K562 (cell line): ENCODE measurements around the gene MYCBPAP.

Experiments used
- SP2 ChIP-seq: IDR thresholded peaks from 2 replicates; pipeline ENCODE4 v1.6.1; 2011; ENCODE audit warnings: mild to moderate bottlenecking, low read depth, low read length, moderate library complexity; ENCODE audit not compliant: poor library complexity, severe bottlenecking; ENCODE audit errors: extremely low read depth
- TF ChIP-seq, protein P1 (sequence below): sonication (generic); formaldehyde crosslinking; IDR thresholded peaks from 2 replicates; pipeline ENCODE4 v1.8.1; 2023; ENCODE audit warnings: mild to moderate bottlenecking, missing genetic modification reagents
- TF ChIP-seq, protein P2 (sequence below): sonication (generic); formaldehyde crosslinking; IDR thresholded peaks from 2 replicates; pipeline ENCODE4 v1.9.0; 2022; ENCODE audit warnings: mild to moderate bottlenecking, missing genetic modification reagents

DNA sequence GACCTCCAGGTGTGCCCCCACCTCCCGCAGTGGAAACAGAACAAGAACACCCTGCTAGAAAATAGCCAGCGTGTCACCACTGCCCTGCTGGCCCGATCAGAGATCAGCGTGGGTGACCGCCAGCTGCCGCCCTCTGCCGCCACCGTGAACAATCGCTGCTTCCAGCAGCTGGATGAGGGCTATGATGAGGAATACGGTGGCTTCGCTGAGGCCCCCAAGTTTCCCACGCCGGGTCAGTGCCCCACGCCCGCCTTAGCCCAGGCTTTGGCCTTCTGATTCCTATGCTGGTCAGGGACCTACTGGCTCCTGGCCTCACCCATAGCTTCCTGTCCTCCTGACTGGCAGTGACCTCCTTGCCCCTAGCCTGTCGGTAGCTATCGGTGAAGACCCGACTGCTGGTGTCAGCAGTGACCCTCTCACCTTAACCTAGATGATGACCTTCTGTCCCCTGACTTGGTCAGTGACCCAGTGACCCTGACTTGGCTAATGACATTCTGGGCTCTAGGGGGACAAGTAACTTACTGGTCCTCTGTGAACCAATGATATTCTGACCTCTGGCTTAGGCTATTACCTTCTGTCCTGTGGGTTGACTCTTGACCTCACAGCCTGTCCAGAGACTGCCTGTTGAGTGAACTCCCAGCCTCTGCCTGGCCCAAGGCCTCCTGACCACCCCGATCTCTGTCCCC is 41.2 kb downstream of the MYCBPAP start:
- no peak for TF ChIP-seq SP2
- TF ChIP-seq, protein P1, sequence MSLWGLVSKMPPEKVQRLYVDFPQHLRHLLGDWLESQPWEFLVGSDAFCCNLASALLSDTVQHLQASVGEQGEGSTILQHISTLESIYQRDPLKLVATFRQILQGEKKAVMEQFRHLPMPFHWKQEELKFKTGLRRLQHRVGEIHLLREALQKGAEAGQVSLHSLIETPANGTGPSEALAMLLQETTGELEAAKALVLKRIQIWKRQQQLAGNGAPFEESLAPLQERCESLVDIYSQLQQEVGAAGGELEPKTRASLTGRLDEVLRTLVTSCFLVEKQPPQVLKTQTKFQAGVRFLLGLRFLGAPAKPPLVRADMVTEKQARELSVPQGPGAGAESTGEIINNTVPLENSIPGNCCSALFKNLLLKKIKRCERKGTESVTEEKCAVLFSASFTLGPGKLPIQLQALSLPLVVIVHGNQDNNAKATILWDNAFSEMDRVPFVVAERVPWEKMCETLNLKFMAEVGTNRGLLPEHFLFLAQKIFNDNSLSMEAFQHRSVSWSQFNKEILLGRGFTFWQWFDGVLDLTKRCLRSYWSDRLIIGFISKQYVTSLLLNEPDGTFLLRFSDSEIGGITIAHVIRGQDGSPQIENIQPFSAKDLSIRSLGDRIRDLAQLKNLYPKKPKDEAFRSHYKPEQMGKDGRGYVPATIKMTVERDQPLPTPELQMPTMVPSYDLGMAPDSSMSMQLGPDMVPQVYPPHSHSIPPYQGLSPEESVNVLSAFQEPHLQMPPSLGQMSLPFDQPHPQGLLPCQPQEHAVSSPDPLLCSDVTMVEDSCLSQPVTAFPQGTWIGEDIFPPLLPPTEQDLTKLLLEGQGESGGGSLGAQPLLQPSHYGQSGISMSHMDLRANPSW (CRISPR knock-in tag), result no peak
- TF ChIP-seq, protein P2, sequence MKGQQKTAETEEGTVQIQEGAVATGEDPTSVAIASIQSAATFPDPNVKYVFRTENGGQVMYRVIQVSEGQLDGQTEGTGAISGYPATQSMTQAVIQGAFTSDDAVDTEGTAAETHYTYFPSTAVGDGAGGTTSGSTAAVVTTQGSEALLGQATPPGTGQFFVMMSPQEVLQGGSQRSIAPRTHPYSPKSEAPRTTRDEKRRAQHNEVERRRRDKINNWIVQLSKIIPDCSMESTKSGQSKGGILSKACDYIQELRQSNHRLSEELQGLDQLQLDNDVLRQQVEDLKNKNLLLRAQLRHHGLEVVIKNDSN (CRISPR knock-in tag), result no peak
